ENCODE results near the gene OTX1. TPM values are rescaled to one million over a fixed set of nuclear protein-coding genes. Genes with fewer than 3 reads are reported as not detected.

OTX1 gene
- total and polyA plus RNA-seq, 9 of the 15 experiments (the other 6 are each of a cell fraction or from before 2014, with no cell fraction given), result 0.18 to 7.1 (median 0.58) TPM

DNA sequence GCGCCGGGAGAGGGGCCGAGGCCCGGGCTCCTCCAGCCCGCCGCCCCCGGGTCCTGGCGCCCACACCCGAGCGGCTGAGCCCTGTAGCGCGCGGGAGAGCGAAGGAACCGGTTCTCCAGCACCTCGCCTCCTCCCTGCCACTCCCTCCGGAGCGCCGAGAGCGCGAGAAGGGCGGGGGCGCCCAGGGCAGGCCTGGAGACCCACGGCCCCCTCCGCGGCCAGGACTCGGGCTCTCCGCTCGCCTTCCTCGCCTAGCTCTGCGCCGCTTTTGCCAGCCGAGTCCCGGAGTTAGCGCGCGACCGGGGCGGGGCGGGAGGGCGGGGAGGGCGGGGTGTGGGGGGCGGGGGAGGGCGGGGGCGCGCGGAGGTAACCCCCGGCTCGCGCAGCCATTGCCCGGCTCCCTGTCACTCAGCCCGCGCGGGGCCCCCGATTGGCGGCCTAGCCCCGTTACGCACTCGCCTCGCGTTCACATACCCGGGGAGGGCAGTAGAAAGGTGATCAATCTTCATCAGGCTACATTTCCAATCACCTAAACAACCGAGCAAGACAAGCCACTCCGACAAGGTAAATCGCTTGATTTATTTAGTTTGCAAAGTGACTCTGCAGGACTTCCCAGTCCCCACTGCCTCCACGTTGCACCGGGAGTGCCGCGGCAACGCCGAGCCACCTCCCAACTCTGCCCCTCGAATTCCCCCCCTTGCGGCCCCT, at the start of gene OTX1 (continued):
- TF ChIP-seq, protein P1, sequence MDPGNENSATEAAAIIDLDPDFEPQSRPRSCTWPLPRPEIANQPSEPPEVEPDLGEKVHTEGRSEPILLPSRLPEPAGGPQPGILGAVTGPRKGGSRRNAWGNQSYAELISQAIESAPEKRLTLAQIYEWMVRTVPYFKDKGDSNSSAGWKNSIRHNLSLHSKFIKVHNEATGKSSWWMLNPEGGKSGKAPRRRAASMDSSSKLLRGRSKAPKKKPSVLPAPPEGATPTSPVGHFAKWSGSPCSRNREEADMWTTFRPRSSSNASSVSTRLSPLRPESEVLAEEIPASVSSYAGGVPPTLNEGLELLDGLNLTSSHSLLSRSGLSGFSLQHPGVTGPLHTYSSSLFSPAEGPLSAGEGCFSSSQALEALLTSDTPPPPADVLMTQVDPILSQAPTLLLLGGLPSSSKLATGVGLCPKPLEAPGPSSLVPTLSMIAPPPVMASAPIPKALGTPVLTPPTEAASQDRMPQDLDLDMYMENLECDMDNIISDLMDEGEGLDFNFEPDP (CRISPR knock-in tag; IDR thresholded peaks at IDR 0.05), result no peak
- TF ChIP-seq, protein P2, sequence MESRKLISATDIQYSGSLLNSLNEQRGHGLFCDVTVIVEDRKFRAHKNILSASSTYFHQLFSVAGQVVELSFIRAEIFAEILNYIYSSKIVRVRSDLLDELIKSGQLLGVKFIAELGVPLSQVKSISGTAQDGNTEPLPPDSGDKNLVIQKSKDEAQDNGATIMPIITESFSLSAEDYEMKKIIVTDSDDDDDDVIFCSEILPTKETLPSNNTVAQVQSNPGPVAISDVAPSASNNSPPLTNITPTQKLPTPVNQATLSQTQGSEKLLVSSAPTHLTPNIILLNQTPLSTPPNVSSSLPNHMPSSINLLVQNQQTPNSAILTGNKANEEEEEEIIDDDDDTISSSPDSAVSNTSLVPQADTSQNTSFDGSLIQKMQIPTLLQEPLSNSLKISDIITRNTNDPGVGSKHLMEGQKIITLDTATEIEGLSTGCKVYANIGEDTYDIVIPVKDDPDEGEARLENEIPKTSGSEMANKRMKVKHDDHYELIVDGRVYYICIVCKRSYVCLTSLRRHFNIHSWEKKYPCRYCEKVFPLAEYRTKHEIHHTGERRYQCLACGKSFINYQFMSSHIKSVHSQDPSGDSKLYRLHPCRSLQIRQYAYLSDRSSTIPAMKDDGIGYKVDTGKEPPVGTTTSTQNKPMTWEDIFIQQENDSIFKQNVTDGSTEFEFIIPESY (CRISPR knock-in tag; IDR thresholded peaks at IDR 0.05), result no peak
- TF ChIP-seq ZNF76 (CRISPR knock-in tag; IDR thresholded peaks at IDR 0.05; ENCODE audit: borderline replicate concordance) (peak; percentile 16; the same call in 1 of the 2 replicates), ZNF699 (CRISPR knock-in tag; IDR thresholded peaks at IDR 0.05; ENCODE audit: insufficient replicate concordance) (no peak), ARID2 (IDR thresholded peaks at IDR 0.05) (no peak), HDAC2 (IDR thresholded peaks at IDR 0.05) (peak; percentile 50), SMAD2 (IDR thresholded peaks at IDR 0.05; ENCODE audit: low read depth, low read length) (no peak), SMARCA5 (IDR thresholded peaks at IDR 0.05) (no peak), HDAC3 (IDR thresholded peaks at IDR 0.05; ENCODE audit: borderline replicate concordance, partially characterized antibody) (no peak), ZNF232 (CRISPR knock-in tag; IDR thresholded peaks at IDR 0.05) (no peak), ZBED1 (IDR thresholded peaks at IDR 0.05) (0 out of 2 replicates have a peak, but pooled peaks have one; percentile 30), HNRNPH1 (optimal IDR thresholded peaks at IDR 0.05; ENCODE audit: low read depth, low read length) (no peak), TBP (optimal IDR thresholded peaks at IDR 0.05; ENCODE audit: low read depth, low read length) (peak; percentile 68), COPS2 (conservative IDR thresholded peaks at IDR 0.05) (no peak), TRIM24 (IDR thresholded peaks at IDR 0.05) (no peak), NFIC (IDR thresholded peaks at IDR 0.05) (0 out of 2 replicates have a peak, but pooled peaks have one; percentile 13), ZNF830 (CRISPR knock-in tag; IDR thresholded peaks at IDR 0.05) (no peak), MCM2 (IDR thresholded peaks at IDR 0.05; ENCODE audit: low read depth) (no peak), MYBL2 (IDR thresholded peaks at IDR 0.05; ENCODE audit: low read depth) (no peak), MYBL2 (CRISPR knock-in tag; IDR thresholded peaks at IDR 0.05; ENCODE audit: borderline replicate concordance) (no peak), KAT7 (CRISPR knock-in tag; IDR thresholded peaks at IDR 0.05; ENCODE audit: borderline replicate concordance) (no peak), ZNF175 (CRISPR knock-in tag; IDR thresholded peaks at IDR 0.05; ENCODE audit: low read depth) (no peak), FOXA3 (CRISPR knock-in tag; conservative IDR thresholded peaks at IDR 0.05 in 1 of 2, IDR thresholded peaks at IDR 0.05 in 1 of 2) (no peak), NCOA4 (IDR thresholded peaks at IDR 0.05; ENCODE audit: partially characterized antibody) (no peak), ZFP36 (IDR thresholded peaks at IDR 0.05; ENCODE audit: low read depth, low read length, partially characterized antibody) (no peak), CTBP1 (IDR thresholded peaks at IDR 0.05; ENCODE audit: borderline replicate concordance) (peak; percentile 37; the same call in 1 of the 2 replicates)
- TF ChIP-seq, protein P3, sequence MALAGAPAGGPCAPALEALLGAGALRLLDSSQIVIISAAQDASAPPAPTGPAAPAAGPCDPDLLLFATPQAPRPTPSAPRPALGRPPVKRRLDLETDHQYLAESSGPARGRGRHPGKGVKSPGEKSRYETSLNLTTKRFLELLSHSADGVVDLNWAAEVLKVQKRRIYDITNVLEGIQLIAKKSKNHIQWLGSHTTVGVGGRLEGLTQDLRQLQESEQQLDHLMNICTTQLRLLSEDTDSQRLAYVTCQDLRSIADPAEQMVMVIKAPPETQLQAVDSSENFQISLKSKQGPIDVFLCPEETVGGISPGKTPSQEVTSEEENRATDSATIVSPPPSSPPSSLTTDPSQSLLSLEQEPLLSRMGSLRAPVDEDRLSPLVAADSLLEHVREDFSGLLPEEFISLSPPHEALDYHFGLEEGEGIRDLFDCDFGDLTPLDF (CRISPR knock-in tag; IDR thresholded peaks at IDR 0.05), result no peak
